ENCODE data around the gene IFIT1.

The IFIT1 gene

GRCh38 chr10:89367529-89367928 lies 24.9 kb upstream of the IFIT1 start:
- TF ChIP-seq CTCF (IDR thresholded peaks at IDR 0.05; ENCODE audit: control insufficient read depth, extremely low read depth, insufficient read depth), result no peak
- H3K4me3 ChIP-seq (ENCODE audit: low read depth, low read length), result no peak overlapping the region
- DNase-seq (ENCODE audit: low read depth), result no peak

- no peak overlapping the region for H3K4me3 ChIP-seq (ENCODE audit: low read depth, low read length)
- no peak for TF ChIP-seq CTCF (IDR thresholded peaks at IDR 0.05; ENCODE audit: control insufficient read depth, extremely low read depth, insufficient read depth)
- no peak for DNase-seq (ENCODE audit: low read depth)
These were observed 24.3 kb upstream of the IFIT1 start for GRCh38 chr10:89368129-89368528.

- TF ChIP-seq CTCF (IDR thresholded peaks at IDR 0.05; ENCODE audit: control insufficient read depth, extremely low read depth, insufficient read depth), result peak; percentile 42
- no peak overlapping the region for H3K4me3 ChIP-seq (ENCODE audit: low read depth, low read length)
- no peak for DNase-seq (ENCODE audit: low read depth)
These were observed 23.0 kb upstream of the IFIT1 start for GRCh38 chr10:89369156-89370105.

- DNase-seq (ENCODE audit: low read depth), result no peak
- no peak for TF ChIP-seq CTCF (IDR thresholded peaks at IDR 0.05; ENCODE audit: control insufficient read depth, extremely low read depth, insufficient read depth)
- H3K4me3 ChIP-seq (ENCODE audit: low read depth, low read length), result no peak overlapping the region
These were observed 21.3 kb upstream of the IFIT1 start for GRCh38 chr10:89371079-89371478.

GRCh38 chr10:89371987-89372386 lies 20.4 kb upstream of the IFIT1 start:
- no peak for DNase-seq (ENCODE audit: low read depth)
- TF ChIP-seq CTCF (IDR thresholded peaks at IDR 0.05; ENCODE audit: control insufficient read depth, extremely low read depth, insufficient read depth), result no peak
- H3K4me3 ChIP-seq (ENCODE audit: low read depth, low read length), result no peak overlapping the region

GRCh38 chr10:89373916-89374711 lies 18.3 kb upstream of the IFIT1 start:
- no peak overlapping the region for H3K4me3 ChIP-seq (ENCODE audit: low read depth, low read length)
- DNase-seq (ENCODE audit: low read depth), result peak; percentile 97
- TF ChIP-seq CTCF (IDR thresholded peaks at IDR 0.05; ENCODE audit: control insufficient read depth, extremely low read depth, insufficient read depth), result no peak

Measured in LNCaP clone FGC (cell line).